ENCODE results near the gene HOXC5.

Gene HOXC5

GRCh38 chr12:54006559-54007220, 26.2 kb upstream of the HOXC5 start:
- no peak for DNase-seq (ENCODE audit: extremely low read depth in 1 of 2, low read depth in 1 of 2)

GRCh38 chr12:54007538-54008259, 25.2 kb upstream of the HOXC5 start:
- DNase-seq (ENCODE audit: extremely low read depth in 1 of 2, low read depth in 1 of 2) = no peak

GRCh38 chr12:54008260-54008552, 24.6 kb upstream of the HOXC5 start:
- no peak for DNase-seq (ENCODE audit: extremely low read depth in 1 of 2, low read depth in 1 of 2)

GRCh38 chr12:54009171-54010052, 23.4 kb upstream of the HOXC5 start:
- no peak for DNase-seq (ENCODE audit: extremely low read depth in 1 of 2, low read depth in 1 of 2)

GRCh38 chr12:54010053-54010971, 22.5 kb upstream of the HOXC5 start:
- no peak for DNase-seq (ENCODE audit: extremely low read depth in 1 of 2, low read depth in 1 of 2)

GRCh38 chr12:54010972-54011664, 21.7 kb upstream of the HOXC5 start:
- DNase-seq (ENCODE audit: extremely low read depth in 1 of 2, low read depth in 1 of 2) = no peak

GRCh38 chr12:54011665-54012532, 21.0 kb upstream of the HOXC5 start:
- no peak for DNase-seq (ENCODE audit: extremely low read depth in 1 of 2, low read depth in 1 of 2)

- no peak for DNase-seq (ENCODE audit: extremely low read depth in 1 of 2, low read depth in 1 of 2)
Observed at GRCh38 chr12:54012631-54013409, 20.0 kb upstream of the HOXC5 start.

- no peak for DNase-seq (ENCODE audit: extremely low read depth in 1 of 2, low read depth in 1 of 2)
Observed at GRCh38 chr12:54014377-54015017, 18.4 kb upstream of the HOXC5 start.

GRCh38 chr12:54015018-54015931, 17.6 kb upstream of the HOXC5 start:
- no peak for DNase-seq (ENCODE audit: extremely low read depth in 1 of 2, low read depth in 1 of 2)

GRCh38 chr12:54016051-54016450, 16.8 kb upstream of the HOXC5 start:
- DNase-seq (ENCODE audit: extremely low read depth in 1 of 2, low read depth in 1 of 2) = no peak

GRCh38 chr12:54016478-54016964, 16.3 kb upstream of the HOXC5 start:
- no peak for DNase-seq (ENCODE audit: extremely low read depth in 1 of 2, low read depth in 1 of 2)

GRCh38 chr12:54017027-54017788, 15.6 kb upstream of the HOXC5 start:
- no peak for DNase-seq (ENCODE audit: extremely low read depth in 1 of 2, low read depth in 1 of 2)

- peak; percentile 32 to 59 for DNase-seq (ENCODE audit: extremely low read depth in 1 of 2, low read depth in 1 of 2)
Observed at GRCh38 chr12:54017878-54018467, 14.9 kb upstream of the HOXC5 start.

- DNase-seq (ENCODE audit: extremely low read depth in 1 of 2, low read depth in 1 of 2) = no peak
Observed at GRCh38 chr12:54018468-54018984, 14.3 kb upstream of the HOXC5 start.
